DND-41 (cell line): ENCODE measurements around the gene MDM2.
A peak's percentile ranks its signal among the peaks of the same experiment; 100 is the strongest.
"Not testable (repeated sequence)": the region's sequence is repeated elsewhere in the genome, so short reads cannot be mapped to it uniquely, and the experiment has no call there.

Experiments
- ATAC-seq: fragments of 200-7000 bp; cut with Tn5 transposase; 3 replicates; pipeline ENCODE4 v1.9.1; 2021; ENCODE audit warnings: low read depth; ENCODE audit not compliant: insufficient read depth
- DNase-seq: peaks from one replicate; pipeline ENCODE4 v3.0.0-alpha.2; 2020
- H2AFZ ChIP-seq: 2 replicates; pipeline ENCODE4 v1.6.0; 2012; ENCODE audit warnings: low read depth, low read length
- H3K27ac ChIP-seq: 2 replicates; pipeline ENCODE4 v1.5.1; 2012; ENCODE audit warnings: low read length, inconsistent platforms
- H3K27me3 ChIP-seq: fragments of 200-600 bp; sonication (generic); 2 replicates; pipeline ENCODE4 v1.6.0; 2012; ENCODE audit warnings: low read length, mild to moderate bottlenecking, inconsistent platforms; ENCODE audit not compliant: insufficient read depth, poor library complexity
- H3K36me3 ChIP-seq: 2 replicates; pipeline ENCODE4 v1.5.1; 2012; ENCODE audit warnings: low read length, inconsistent platforms; ENCODE audit not compliant: insufficient read depth
- H3K4me1 ChIP-seq: 2 replicates; pipeline ENCODE4 v1.5.1; 2012; ENCODE audit warnings: mild to moderate bottlenecking, low read length; ENCODE audit not compliant: insufficient read depth
- H3K4me2 ChIP-seq: 2 replicates; pipeline ENCODE4 v1.6.0; 2012; ENCODE audit warnings: mild to moderate bottlenecking, moderate library complexity, low read length, inconsistent platforms; ENCODE audit not compliant: insufficient read depth
- H3K4me3 ChIP-seq, 2 experiments: fragments of 200-600 bp in 1 of 2; shearing (Covaris generic) in 1 of 2; 2 replicates each; pipeline ENCODE4 v1.5.1; 2012 to 2016; ENCODE audit warnings: inconsistent platforms in 2 of 2, low read length in 2 of 2, mild to moderate bottlenecking in 2 of 2, low read depth in 1 of 2, moderate library complexity in 1 of 2
- H3K79me2 ChIP-seq: 2 replicates; pipeline ENCODE4 v1.6.0; 2012; ENCODE audit warnings: low read length, inconsistent platforms; ENCODE audit not compliant: insufficient read depth
- H3K9ac ChIP-seq: 2 replicates; pipeline ENCODE4 v1.6.0; 2012; ENCODE audit warnings: low read depth, mild to moderate bottlenecking, inconsistent platforms, low read length, moderate library complexity
- H3K9me3 ChIP-seq: 2 replicates; pipeline ENCODE4 v1.5.1; 2012; ENCODE audit warnings: low read length, moderate library complexity, mild to moderate bottlenecking, inconsistent platforms; ENCODE audit not compliant: insufficient read depth, severe bottlenecking
- H4K20me1 ChIP-seq: 2 replicates; pipeline ENCODE4 v1.6.0; 2012; ENCODE audit warnings: low read length; ENCODE audit not compliant: insufficient read depth
- EZH2 ChIP-seq: IDR thresholded peaks from 3 replicates; pipeline ENCODE4 v1.6.1; 2012; ENCODE audit warnings: borderline replicate concordance, low read depth, mild to moderate bottlenecking, moderate library complexity, low read length, inconsistent platforms; ENCODE audit not compliant: severe bottlenecking
- TF ChIP-seq, protein P1 (sequence below): IDR thresholded peaks from 2 replicates; pipeline ENCODE4 v1.5.1; 2012; ENCODE audit warnings: borderline replicate concordance, low read length, moderate library complexity, mild to moderate bottlenecking; ENCODE audit not compliant: poor library complexity, severe bottlenecking; ENCODE audit errors: extremely low read depth

MDM2 gene

DNA sequence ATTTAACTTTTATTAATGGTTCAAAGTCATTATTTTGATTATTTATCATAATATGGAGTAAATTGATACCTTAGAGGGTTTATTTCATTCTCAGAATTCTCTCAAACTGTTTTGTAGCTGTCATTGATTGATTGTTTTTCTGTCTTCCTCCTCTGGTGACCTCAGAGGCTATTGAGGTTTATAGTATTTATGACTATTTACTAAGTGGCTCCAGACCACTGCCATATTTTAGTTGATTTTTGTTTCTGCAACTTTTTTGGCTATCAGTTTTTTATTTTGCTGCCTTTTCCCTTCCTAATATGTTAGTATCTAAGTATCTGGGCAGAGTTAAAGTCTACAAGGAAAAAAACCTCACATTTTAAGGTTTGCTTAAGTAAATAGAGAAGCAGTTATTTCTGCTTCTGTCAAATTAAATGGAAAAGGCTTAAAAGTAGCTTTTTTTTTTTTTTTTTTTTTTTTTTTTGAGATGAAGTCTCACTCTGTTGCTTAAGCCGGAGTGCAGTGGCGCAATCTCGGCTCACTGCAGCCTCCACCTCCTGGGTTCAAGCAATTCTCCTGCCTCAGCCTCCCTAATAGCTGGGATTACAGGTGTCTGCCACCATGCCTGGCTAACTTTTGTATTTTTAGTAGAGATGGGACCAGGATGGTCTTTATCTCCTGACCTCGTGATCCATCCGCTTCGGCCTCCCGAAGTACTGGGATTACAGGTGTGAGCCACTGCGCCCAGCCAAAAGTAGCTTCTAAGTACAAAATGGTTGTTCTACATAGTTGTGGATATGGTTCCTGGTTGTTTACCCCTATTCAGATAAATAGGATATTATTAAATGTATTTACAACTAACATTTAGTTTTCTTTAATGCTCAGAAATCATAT is 8.2 kb downstream of the MDM2 start:
- H4K20me1 ChIP-seq = peaks cover 21% of the 10 kb centered on the region; the same call in 1 of the 2 replicates
- no peaks in the 10 kb centered on the region for H3K9me3 ChIP-seq
- peaks cover 90% of the 10 kb centered on the region for H3K36me3 ChIP-seq
- no peak overlapping the region for H3K4me3 ChIP-seq
- ATAC-seq = no peak
- no peaks in the 10 kb centered on the region for H3K27me3 ChIP-seq
- H3K4me2 ChIP-seq = peak overlapping the region; percentile 23; the same call in 1 of the 2 replicates
- no peak overlapping the region for H3K27ac ChIP-seq
- H3K9ac ChIP-seq = no peak overlapping the region
- no peak for DNase-seq
- H3K4me1 ChIP-seq = peaks cover 20% of the 10 kb centered on the region; the same call in 1 of the 2 replicates
- no peak overlapping the region for H2AFZ ChIP-seq
- peaks cover 87% of the 10 kb centered on the region for H3K79me2 ChIP-seq
- TF ChIP-seq, protein P1, sequence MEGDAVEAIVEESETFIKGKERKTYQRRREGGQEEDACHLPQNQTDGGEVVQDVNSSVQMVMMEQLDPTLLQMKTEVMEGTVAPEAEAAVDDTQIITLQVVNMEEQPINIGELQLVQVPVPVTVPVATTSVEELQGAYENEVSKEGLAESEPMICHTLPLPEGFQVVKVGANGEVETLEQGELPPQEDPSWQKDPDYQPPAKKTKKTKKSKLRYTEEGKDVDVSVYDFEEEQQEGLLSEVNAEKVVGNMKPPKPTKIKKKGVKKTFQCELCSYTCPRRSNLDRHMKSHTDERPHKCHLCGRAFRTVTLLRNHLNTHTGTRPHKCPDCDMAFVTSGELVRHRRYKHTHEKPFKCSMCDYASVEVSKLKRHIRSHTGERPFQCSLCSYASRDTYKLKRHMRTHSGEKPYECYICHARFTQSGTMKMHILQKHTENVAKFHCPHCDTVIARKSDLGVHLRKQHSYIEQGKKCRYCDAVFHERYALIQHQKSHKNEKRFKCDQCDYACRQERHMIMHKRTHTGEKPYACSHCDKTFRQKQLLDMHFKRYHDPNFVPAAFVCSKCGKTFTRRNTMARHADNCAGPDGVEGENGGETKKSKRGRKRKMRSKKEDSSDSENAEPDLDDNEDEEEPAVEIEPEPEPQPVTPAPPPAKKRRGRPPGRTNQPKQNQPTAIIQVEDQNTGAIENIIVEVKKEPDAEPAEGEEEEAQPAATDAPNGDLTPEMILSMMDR = no peak
- no peak for TF ChIP-seq EZH2

DNA sequence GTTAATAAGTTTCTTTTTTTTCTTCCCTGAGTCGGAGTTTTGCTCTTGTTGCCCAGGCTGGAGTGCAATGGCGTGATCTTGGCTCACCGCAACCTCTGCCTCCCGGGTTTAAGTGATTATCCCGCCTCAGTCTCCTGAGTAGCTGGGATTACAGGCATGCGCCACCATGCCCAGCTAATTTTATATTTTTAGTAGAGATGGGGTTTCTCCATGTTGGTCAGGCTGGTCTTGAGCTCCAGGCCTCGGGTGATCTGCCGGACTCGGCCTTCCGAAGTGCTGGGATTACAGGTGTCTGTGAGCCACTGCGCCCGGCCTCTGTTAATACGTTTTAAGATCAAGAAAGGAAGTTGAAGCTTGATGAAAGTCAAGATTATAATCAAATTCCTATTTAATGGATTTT is 11.5 kb downstream of the MDM2 start:
- not testable (repeated sequence) for H2AFZ ChIP-seq, H3K27ac ChIP-seq, ATAC-seq, H3K27me3 ChIP-seq, H3K9me3 ChIP-seq, DNase-seq, H3K9ac ChIP-seq, H3K4me1 ChIP-seq, H3K4me3 ChIP-seq, H3K4me2 ChIP-seq
- Histone ChIP-seq H3K36me3 (peaks cover 93% of the 10 kb centered on the region), H4K20me1 (peaks cover 18% of the 10 kb centered on the region), H3K79me2 (peaks cover 75% of the 10 kb centered on the region)

DNA sequence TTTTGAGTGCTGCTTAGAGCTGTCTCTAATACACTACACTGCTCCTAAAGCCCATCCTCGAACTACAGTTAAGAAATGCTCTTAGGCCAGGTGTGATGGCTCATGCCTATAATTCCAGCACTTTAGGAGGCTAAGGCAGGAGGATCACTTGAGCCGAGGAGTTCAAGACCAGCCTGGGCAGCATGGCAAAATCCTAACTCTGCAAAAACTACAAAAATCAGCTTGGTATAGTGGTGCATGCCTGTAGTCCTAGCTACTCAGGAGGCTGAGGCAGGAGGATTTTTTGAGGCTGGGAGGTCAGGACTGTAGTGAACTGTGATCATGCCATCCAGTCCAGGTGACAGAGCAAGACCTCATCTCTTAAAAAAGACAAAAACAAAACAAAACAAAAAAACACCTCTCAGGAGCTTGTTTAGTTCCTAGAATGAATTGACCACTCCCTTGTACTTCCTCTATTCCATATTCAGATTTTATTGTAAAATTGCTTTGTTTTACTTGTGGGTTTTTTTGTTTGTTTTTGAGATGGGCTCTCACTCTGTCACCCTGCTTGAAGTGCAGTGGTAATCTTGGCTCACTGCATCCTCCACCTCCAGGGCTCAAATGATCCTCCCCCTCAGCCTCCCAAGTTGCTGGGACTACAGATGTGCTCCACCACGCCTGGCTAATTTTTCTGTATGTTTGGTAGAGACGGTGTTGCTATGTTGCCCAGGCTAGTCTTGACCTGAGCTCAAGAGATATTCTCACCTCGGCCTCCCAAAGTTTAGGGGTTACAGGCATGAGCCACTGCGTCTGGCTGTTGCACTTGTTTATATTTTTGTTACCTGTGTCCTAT is 13.6 kb downstream of the MDM2 start:
- no peak overlapping the region for H3K27ac ChIP-seq
- H3K9ac ChIP-seq = no peak overlapping the region
- no peak overlapping the region for H2AFZ ChIP-seq
- TF ChIP-seq EZH2 = no peak
- TF ChIP-seq, protein P1 = no peak
- H3K9me3 ChIP-seq = no peaks in the 10 kb centered on the region
- ATAC-seq (no peak), DNase-seq (no peak)
- H3K4me2 ChIP-seq = no peak overlapping the region
- H3K4me3 ChIP-seq = no peak overlapping the region
- no peaks in the 10 kb centered on the region for H3K27me3 ChIP-seq
- peaks cover 59% of the 10 kb centered on the region for H3K79me2 ChIP-seq
- H3K4me1 ChIP-seq = no peaks in the 10 kb centered on the region
- H4K20me1 ChIP-seq = peaks cover 15% of the 10 kb centered on the region
- H3K36me3 ChIP-seq = peaks cover 91% of the 10 kb centered on the region

DNA sequence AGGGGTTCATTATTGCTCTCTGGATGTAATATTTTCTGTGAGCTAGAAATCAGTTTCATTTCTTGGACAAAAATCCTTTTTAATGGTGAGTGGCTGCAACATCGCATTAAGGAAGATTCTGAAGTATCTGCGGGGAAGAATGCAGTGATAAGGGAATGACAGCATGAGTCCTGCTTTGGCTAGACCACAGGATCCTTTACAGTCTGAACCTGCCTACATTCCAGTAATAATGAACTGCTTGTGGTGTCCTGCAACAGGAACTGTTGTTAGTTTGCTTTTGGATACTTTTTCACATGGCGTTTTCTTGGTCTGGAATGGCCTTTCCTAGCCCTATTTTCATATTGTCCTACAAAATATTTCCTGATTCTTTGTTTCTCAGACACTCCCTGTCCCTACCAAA is 15.7 kb downstream of the MDM2 start:
- Histone ChIP-seq H3K36me3 (peaks cover 95% of the 10 kb centered on the region), H3K9ac (no peak overlapping the region), H2AFZ (no peak overlapping the region), H3K27ac (no peak overlapping the region), H3K9me3 (no peaks in the 10 kb centered on the region), H3K79me2 (peaks cover 44% of the 10 kb centered on the region), H3K4me3 (no peak overlapping the region), H4K20me1 (peaks cover 13% of the 10 kb centered on the region), H3K4me2 (no peak overlapping the region), H3K27me3 (no peaks in the 10 kb centered on the region), H3K4me1 (no peaks in the 10 kb centered on the region)
- DNase-seq (no peak), ATAC-seq (no peak)
- TF ChIP-seq, protein P1 = no peak
- no peak for TF ChIP-seq EZH2
